MCF 10A (cell line): ENCODE data around the gene RABGAP1L. TPM values are rescaled to one million over a fixed set of nuclear protein-coding genes. Genes with fewer than 3 reads are reported as not detected.

ENCODE experiments used
- BruUV-seq: library from RNA; stranded (reverse); fragments of 400-500 nt; replicated peaks from 2 replicates; lab custom pipeline; 2021; lab: Mats Ljungman, UMichigan
- CTCF ChIA-PET: fragments of 300-600 bp; sonication (Branson Sonifier 250); formaldehyde crosslinking; extraction: SDS; loops from one replicate; lab custom pipeline; 2021; ENCODE audit warnings: antibody characterized with exemption, inconsistent platforms; lab: Yijun Ruan, JAX
- POLR2A ChIA-PET: fragments of 300-600, 350-650 bp; sonication (Branson Sonifier 250); formaldehyde crosslinking; extraction: SDS; loops from one replicate; lab custom pipeline; 2020; ENCODE audit warnings: antibody characterized with exemption, inconsistent platforms; lab: Yijun Ruan, JAX
- DNase-seq: peaks from one replicate; pipeline ENCODE4 v3.0.0-alpha.2; 2018; ENCODE audit not compliant: unreplicated experiment
- H3K27ac Mint-ChIP-seq: one replicate; pipeline ENCODE4 v1.8.0; 2022; ENCODE audit warnings: mild to moderate bottlenecking, low read depth, mixed read lengths; ENCODE audit not compliant: unreplicated experiment
- H3K27me3 Mint-ChIP-seq: one replicate; pipeline ENCODE4 v1.8.0; 2022; ENCODE audit warnings: mixed read lengths; ENCODE audit not compliant: insufficient read depth, unreplicated experiment
- H3K36me3 Mint-ChIP-seq: one replicate; pipeline ENCODE4 v1.8.0; 2022; ENCODE audit warnings: mild to moderate bottlenecking, moderate library complexity, mixed read lengths; ENCODE audit not compliant: insufficient read depth, unreplicated experiment
- H3K4me1 Mint-ChIP-seq: one replicate; pipeline ENCODE4 v1.8.0; 2022; ENCODE audit warnings: mixed read lengths; ENCODE audit not compliant: insufficient read depth, unreplicated experiment
- H3K4me3 Mint-ChIP-seq: one replicate; pipeline ENCODE4 v1.8.0; 2022; ENCODE audit warnings: mild to moderate bottlenecking, moderate library complexity, mixed read lengths; ENCODE audit not compliant: unreplicated experiment
- H3K9me3 Mint-ChIP-seq: one replicate; pipeline ENCODE4 v1.8.0; 2022; ENCODE audit warnings: mixed read lengths; ENCODE audit not compliant: unreplicated experiment
- intact Hi-C: fragments of 100-400 bp; cut with micrococcal nuclease; formaldehyde crosslinking; loops from 2 replicates; pipeline ENCODE4 v1.14.1; 2022
- total RNA-seq: library from RNA; stranded (reverse); gene quantifications from 2 replicates; pipeline ENCODE4 v1.2.3, GENCODE V29; 2022
- TF ChIP-seq, protein P1 (sequence below): fragments of 200-600 bp; IDR thresholded peaks from one replicate; pipeline ENCODE4 v1.8.0; 2022; ENCODE audit warnings: antibody characterized with exemption, mild to moderate bottlenecking; ENCODE audit not compliant: unreplicated experiment

RABGAP1L gene
- total RNA-seq, 1 experiment from 2014 or later, result 18.2 TPM

DNA sequence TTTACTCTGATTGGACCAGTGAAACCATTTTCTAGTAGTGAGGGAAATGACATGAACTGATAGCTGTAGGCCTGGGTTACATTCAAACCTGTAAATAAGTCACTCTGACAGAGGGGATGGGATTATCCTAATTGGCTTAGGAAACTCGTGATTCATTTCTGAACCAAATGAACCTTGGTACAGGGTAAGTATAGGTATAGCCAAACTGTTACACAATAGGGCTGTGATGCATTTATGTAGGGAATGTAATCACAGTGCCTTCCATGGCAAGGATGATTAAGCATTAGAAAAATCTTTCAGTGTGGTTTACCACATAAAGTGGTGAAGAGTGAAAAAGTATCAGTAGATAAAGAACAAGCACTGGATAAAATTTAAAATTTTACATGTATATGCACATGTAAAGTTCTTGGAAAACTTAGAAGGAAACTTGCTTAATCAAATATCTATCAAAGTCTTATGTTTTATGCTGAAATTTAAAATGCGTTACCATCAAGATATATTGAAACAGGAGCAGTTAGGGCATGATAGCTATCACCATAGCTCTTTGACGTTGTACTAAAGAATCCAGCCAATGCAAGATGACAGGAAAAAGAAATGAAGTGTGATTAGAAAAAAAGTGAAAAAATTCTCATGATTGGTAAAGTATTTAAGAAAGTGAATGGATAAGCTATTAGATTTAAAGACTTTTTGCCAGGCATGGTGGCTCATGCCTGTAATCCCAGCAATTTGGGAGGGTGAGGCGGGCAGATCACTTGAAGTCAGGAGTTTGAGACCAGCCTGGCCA lies 63.0 kb downstream of the RABGAP1L start:
- Mint-ChIP-seq H3K27me3 (no peaks in the 10 kb centered on the region), H3K27ac (peak overlapping the region; percentile 46), H3K4me3 (no peak overlapping the region), H3K9me3 (peaks cover 10% of the 10 kb centered on the region), H3K36me3 (peaks cover 7% of the 10 kb centered on the region), H3K4me1 (peaks cover 6% of the 10 kb centered on the region)
- ChIA-PET POLR2A (interaction anchor here (0.6 to 4.9 kb wide), 16 partner anchors 15 to 1986 kb away, joined by 3 to 26 read pairs (median 4); partner anchors contain the start of genes GAS5, RABGAP1L, RC3H1 and ZBTB37), CTCF (interaction anchor here (0.8 to 2.3 kb wide), 3 partner anchors 41 to 523 kb away, joined by 3 to 10 read pairs (median 3); no protein-coding TSS in a partner anchor)
- BruUV-seq, result no TSS peak
- TF ChIP-seq, protein P1, sequence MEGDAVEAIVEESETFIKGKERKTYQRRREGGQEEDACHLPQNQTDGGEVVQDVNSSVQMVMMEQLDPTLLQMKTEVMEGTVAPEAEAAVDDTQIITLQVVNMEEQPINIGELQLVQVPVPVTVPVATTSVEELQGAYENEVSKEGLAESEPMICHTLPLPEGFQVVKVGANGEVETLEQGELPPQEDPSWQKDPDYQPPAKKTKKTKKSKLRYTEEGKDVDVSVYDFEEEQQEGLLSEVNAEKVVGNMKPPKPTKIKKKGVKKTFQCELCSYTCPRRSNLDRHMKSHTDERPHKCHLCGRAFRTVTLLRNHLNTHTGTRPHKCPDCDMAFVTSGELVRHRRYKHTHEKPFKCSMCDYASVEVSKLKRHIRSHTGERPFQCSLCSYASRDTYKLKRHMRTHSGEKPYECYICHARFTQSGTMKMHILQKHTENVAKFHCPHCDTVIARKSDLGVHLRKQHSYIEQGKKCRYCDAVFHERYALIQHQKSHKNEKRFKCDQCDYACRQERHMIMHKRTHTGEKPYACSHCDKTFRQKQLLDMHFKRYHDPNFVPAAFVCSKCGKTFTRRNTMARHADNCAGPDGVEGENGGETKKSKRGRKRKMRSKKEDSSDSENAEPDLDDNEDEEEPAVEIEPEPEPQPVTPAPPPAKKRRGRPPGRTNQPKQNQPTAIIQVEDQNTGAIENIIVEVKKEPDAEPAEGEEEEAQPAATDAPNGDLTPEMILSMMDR, result no peak
- DNase-seq, result peak; percentile 94
- intact Hi-C loops, result loop anchor here (1.0 kb wide), 1 partner anchor 65 kb away; no protein-coding TSS in a partner anchor

DNA sequence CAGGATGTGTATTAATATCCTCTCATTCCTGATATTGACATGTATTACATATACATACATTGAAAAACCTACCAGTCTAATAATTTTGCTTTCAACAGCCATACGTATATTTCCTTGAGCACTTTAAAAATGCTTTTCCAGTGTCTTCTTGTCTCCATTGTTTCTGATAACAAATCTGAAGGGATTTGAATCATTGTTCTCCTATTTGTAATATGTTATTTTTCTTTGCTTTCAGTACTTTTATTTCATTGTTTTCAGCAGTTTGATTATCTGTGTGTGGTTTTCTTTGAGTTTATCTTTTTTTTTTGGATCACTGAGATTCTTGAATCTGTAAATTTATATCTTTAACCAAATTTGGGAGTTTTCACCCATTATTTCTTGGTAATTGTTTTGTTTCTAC lies 65.3 kb downstream of the RABGAP1L start:
- Mint-ChIP-seq H3K27me3 (no peaks in the 10 kb centered on the region), H3K9me3 (peaks cover 10% of the 10 kb centered on the region), H3K27ac (no peak overlapping the region), H3K4me1 (peaks cover 6% of the 10 kb centered on the region), H3K4me3 (no peak overlapping the region), H3K36me3 (peaks cover 7% of the 10 kb centered on the region)
- intact Hi-C loops, result no loop called here
- no peak for DNase-seq
- CTCF ChIA-PET, result no interaction called here
- no TSS peak for BruUV-seq
- POLR2A ChIA-PET, result no interaction called here
- TF ChIP-seq, protein P1, result no peak

DNA sequence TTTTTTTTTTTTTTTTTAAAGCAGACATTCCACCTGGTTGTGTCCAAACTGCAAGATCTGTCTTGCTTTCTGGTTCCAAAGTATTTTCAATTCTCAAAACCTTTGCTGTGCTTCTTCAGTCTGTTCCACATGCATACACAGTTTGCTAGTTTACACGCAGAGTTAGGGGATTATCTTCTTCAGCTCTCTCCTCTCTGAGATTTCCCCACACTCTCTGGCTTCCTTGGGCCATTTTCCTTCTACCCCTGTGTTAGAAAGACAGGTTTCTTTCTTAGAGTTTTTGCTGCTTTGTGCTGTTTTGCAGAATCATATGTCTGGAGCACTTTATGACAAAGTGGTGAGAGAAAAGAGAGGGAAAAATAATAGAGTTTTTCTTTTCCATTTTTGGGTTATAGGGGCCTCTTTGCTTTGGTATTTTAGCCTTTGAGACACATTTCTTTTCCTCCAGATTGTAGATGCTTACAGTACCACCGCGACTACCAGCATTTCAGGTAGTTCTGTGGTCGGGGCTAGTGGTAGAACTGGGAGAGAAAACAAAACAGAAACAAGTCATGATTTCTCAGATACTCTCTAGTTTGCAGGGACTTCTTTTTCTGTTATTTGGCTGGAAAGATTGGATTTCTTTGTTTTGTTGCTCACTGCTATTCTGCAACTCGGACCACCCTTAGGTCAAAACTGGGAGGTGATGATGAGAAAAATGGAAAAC lies 66.3 kb downstream of the RABGAP1L start:
- ChIA-PET CTCF (interaction anchor here (0.5 to 0.6 kb wide), 2 partner anchors 298 to 1509 kb away, joined by 3 read pairs; no protein-coding TSS in a partner anchor), POLR2A (no interaction called here)
- Mint-ChIP-seq H3K27me3 (no peaks in the 10 kb centered on the region), H3K9me3 (peaks cover 10% of the 10 kb centered on the region), H3K36me3 (peaks cover 7% of the 10 kb centered on the region), H3K4me1 (peaks cover 6% of the 10 kb centered on the region), H3K27ac (no peak overlapping the region), H3K4me3 (no peak overlapping the region)
- BruUV-seq, result no TSS peak
- no peak for DNase-seq
- TF ChIP-seq, protein P1, result no peak
- intact Hi-C loops, result no loop called here

DNA sequence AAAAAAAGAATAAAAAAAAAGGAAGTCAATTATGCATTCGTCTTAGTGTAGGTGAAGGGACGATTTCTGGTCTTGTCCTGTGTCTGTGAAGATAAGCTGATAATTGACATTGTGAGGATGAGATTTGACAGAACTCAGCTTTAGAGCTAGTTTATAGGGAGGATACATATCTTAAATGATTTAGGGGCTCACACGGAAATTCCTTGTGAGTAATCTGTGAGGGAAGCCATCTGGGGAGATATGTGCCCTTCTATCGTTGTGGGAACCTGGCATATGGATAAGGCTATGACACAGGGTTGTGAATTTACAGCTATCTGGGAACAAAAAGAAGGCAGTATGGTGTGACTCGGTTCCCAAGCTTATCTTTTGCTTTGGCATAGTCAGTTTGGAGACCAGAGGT lies 71.1 kb downstream of the RABGAP1L start:
- Mint-ChIP-seq H3K27me3 (no peaks in the 10 kb centered on the region), H3K4me3 (no peak overlapping the region), H3K27ac (no peak overlapping the region), H3K4me1 (no peaks in the 10 kb centered on the region), H3K9me3 (peaks cover 8% of the 10 kb centered on the region), H3K36me3 (no peaks in the 10 kb centered on the region)
- POLR2A ChIA-PET, result no interaction called here
- intact Hi-C loops, result no loop called here
- CTCF ChIA-PET, result interaction anchor here (1.4 to 2.2 kb wide), 2 partner anchors 28 to 32 kb away, joined by 6 to 11 read pairs; no protein-coding TSS in a partner anchor
- TF ChIP-seq, protein P1, result no peak
- no TSS peak for BruUV-seq
- no peak for DNase-seq
